Skeletal muscle satellite cell (primary cell): ENCODE measurements around the gene TMEM138.

Experiments
- H3K27me3 ChIP-seq: 2 replicates; pipeline ENCODE4 v1.7.0; 2013; ENCODE audit warnings: low read length; ENCODE audit not compliant: control insufficient read depth, insufficient read depth
- H3K36me3 ChIP-seq: 2 replicates; pipeline ENCODE4 v1.7.0; 2013; ENCODE audit warnings: mild to moderate bottlenecking, control low read depth, low read length; ENCODE audit not compliant: insufficient read depth
- H3K4me1 ChIP-seq: 2 replicates; pipeline ENCODE4 v1.7.0; 2013; ENCODE audit warnings: low read length; ENCODE audit not compliant: control insufficient read depth, insufficient read depth
- H3K4me2 ChIP-seq: 2 replicates; pipeline ENCODE4 v1.7.0; 2013; ENCODE audit warnings: mild to moderate bottlenecking, low read length
- H3K4me3 ChIP-seq: 2 replicates; pipeline ENCODE4 v1.7.0; 2013; ENCODE audit warnings: low read length
- H3K9ac ChIP-seq: 2 replicates; pipeline ENCODE4 v1.7.0; 2013; ENCODE audit warnings: mild to moderate bottlenecking, low read depth, low read length, moderate library complexity
- H3K9me3 ChIP-seq: replicated peaks from 2 replicates; pipeline ENCODE4 v1.7.0; 2013; ENCODE audit warnings: mild to moderate bottlenecking, control low read depth, low read length

The TMEM138 gene

DNA sequence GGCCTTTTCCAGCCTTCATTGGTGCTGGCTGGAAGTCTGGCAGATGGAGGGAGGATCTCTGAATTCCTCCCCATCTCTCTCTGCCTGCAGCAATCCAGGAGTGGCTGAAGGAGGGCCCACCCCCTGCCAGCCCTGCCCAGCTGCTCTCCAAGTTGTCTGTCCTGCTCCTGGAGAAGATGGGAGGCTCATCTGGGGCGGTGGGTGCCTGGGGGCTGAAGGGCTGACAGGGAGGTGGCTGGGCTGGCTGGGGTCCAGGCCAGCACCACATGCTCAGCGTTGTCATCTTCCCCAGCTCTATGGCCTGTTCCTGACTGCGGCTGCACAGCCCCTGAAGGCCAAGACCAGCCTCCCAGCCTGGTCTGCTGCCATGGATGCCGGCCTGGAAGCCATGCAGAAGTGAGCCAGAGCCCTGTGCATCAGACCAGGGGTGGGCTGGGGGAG, 17.0 kb upstream of the TMEM138 start:
- no peak overlapping the region for H3K4me3 ChIP-seq
- H3K4me1 ChIP-seq: peaks cover 2% of the 10 kb centered on the region
- H3K36me3 ChIP-seq: peaks cover 36% of the 10 kb centered on the region
- H3K4me2 ChIP-seq: no peak overlapping the region
- no peak overlapping the region for H3K9ac ChIP-seq
- H3K27me3 ChIP-seq: no peaks in the 10 kb centered on the region
- no peaks in the 10 kb centered on the region for H3K9me3 ChIP-seq

DNA sequence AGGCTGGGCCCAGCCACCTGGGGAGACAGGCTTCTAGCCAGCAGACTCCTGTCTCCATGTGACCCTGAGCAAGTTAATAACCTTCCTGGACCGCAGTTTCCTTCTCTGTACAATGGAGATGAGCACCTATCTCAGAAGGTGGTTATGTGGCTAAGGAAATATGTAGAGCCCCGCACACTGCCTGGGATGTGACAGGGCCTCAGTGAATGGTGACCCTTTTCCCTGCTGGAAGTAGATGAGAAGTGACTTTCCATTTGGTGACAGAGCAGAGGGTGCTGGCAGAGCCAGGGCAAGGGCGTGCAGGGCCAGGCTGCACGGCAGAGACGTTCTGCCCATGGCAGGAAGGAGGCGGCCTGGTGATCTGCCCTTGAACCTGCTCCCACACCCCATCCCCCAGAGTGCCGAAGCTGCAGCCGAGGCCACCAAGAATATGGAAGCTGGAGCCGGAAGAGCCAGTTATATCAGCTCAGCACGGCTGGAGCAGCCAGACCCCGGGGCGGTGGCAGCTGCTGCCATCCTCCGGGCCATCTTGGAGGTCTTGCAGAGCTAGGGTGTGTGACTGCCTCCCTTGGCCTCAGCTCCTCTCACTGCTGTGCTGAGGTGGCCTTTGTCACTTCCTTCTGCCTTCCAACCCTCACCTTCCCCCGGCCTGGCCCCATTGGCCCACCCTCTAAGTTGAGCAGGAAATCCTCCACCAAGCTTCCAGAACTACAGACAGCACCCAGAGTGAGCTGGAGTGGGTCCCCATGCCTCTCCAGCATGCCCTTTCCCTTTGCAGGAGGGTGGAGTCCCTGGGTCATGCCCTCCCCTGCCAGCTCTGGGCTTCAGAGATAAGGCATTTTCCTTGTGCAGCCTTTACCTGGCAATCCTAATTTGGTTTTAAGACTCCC, 16.0 kb upstream of the TMEM138 start:
- Histone ChIP-seq H3K36me3 (peaks cover 44% of the 10 kb centered on the region), H3K4me2 (no peak overlapping the region), H3K4me1 (peaks cover 2% of the 10 kb centered on the region), H3K9me3 (no peaks in the 10 kb centered on the region), H3K27me3 (no peaks in the 10 kb centered on the region), H3K9ac (no peak overlapping the region), H3K4me3 (no peak overlapping the region)

DNA sequence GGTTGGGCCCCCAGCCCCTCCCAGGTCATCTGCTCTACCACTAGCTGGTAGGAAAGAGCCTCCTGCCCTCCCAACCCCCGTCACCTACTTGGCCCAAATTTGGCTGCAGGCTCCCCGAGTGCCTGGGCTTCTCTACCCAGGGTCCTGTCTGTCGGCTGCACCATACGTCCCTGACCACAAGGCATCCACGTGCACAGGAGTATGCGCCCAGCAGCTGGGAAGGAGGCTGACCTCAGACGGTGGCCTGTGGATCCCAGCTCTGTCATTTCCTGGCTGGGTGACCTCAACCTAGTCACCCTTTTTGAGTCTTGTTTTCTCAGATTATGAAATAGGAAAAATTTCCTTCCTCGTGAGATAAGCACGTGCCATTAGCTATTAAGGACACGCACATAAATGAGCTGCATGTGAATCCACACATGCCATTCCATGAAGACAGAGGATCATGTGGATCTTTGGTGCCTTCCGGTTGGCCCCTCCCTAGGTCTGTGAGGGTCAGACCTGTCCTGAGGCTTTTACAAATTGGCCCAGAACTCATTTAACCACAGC, 14.2 kb upstream of the TMEM138 start:
- peaks cover 49% of the 10 kb centered on the region for H3K36me3 ChIP-seq
- no peaks in the 10 kb centered on the region for H3K27me3 ChIP-seq
- no peak overlapping the region for H3K4me3 ChIP-seq
- H3K9ac ChIP-seq: no peak overlapping the region
- no peaks in the 10 kb centered on the region for H3K9me3 ChIP-seq
- H3K4me2 ChIP-seq: no peak overlapping the region
- peaks cover 2% of the 10 kb centered on the region for H3K4me1 ChIP-seq

DNA sequence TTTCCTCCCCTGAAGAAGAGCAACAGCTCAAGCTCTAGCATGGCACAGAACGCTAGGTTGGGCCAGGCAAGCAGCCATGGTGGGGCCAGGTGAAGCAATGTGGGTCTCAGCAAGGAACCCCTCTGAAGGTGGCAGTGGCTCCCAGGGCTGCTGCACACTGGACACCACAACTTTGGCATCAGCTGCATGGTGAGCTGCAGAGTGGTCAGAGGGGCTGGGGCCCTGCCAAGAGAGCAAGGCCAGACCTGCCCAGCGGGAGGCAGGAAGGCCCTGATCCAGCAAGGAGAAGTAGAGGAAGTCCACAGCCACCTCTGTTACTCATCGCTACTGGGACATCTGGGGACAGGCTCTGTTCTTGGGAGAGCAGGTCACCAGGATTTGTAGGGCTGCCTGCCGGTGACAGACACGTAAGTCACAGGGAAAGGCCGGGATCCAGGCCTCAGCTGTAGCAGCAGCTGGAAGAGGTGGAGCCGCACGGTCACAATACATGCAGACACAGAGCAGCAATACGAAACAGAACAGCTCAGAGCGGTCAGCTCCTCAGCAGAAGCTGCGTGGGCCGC, 12.9 kb upstream of the TMEM138 start:
- H3K36me3 ChIP-seq: peaks cover 56% of the 10 kb centered on the region
- no peak overlapping the region for H3K9ac ChIP-seq

DNA sequence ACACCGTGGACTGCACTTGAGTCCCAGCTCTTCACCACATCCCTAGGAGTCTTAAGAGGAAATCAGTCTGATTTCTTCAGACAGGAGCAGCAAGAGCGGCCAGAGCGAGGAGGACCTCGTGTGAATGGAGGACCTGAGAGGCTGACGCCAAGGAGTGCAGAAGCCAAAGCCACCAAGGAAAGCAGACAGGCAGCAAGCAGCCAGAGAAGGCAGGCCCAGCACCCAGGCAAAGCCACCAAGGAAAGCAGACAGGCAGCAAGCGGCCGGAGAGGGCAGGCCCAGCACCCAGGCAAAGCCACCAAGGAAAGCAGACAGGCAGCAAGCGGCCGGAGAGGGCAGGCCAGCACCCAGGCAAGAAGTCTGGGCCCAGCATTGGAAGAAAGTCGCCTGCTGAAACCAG, 12.3 kb upstream of the TMEM138 start:
- Histone ChIP-seq H3K27me3 (no peaks in the 10 kb centered on the region), H3K4me1 (peaks cover 2% of the 10 kb centered on the region), H3K9me3 (no peaks in the 10 kb centered on the region), H3K4me3 (no peak overlapping the region), H3K9ac (no peak overlapping the region), H3K36me3 (peaks cover 56% of the 10 kb centered on the region), H3K4me2 (no peak overlapping the region)

More for the DNA sequence above, 12.9 kb upstream of the TMEM138 start:
- H3K27me3 ChIP-seq: no peaks in the 10 kb centered on the region
- no peaks in the 10 kb centered on the region for H3K9me3 ChIP-seq
- H3K4me3 ChIP-seq: no peak overlapping the region
- H3K4me1 ChIP-seq: peaks cover 2% of the 10 kb centered on the region
- H3K4me2 ChIP-seq: no peak overlapping the region

DNA sequence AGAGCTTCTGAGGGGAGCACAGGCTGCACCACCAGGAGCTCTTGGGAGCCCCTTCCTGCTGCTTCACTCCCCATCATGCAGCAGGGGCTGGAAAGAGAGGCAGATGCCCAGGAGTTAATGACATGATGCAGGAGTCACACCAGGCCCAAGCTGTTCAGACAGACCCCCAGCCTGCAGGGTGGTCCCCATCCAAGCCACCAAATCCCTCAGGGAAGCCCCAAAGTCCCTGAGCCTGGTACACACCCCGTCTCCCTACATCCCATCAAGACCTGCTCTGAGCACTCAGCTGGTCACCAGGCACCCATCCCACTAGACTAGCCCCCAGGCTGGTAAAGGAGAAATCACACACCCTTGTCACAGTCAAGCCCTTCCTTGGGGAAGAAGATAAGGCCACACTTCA, 11.8 kb upstream of the TMEM138 start:
- H3K4me1 ChIP-seq: peaks cover 2% of the 10 kb centered on the region

GRCh38 chr11:61350803-61351202, 11.4 kb upstream of the TMEM138 start:
- peaks cover 53% of the 10 kb centered on the region for H3K36me3 ChIP-seq
- no peak overlapping the region for H3K9ac ChIP-seq
- H3K4me3 ChIP-seq: no peak overlapping the region
- H3K4me1 ChIP-seq: peaks cover 2% of the 10 kb centered on the region
- no peaks in the 10 kb centered on the region for H3K27me3 ChIP-seq
- no peaks in the 10 kb centered on the region for H3K9me3 ChIP-seq
- H3K4me2 ChIP-seq: no peak overlapping the region

More for the DNA sequence above, 11.8 kb upstream of the TMEM138 start:
- H3K9me3 ChIP-seq: no peaks in the 10 kb centered on the region
- peaks cover 56% of the 10 kb centered on the region for H3K36me3 ChIP-seq
- H3K4me2 ChIP-seq: no peak overlapping the region
- H3K4me3 ChIP-seq: no peak overlapping the region
- no peak overlapping the region for H3K9ac ChIP-seq
- no peaks in the 10 kb centered on the region for H3K27me3 ChIP-seq

GRCh38 chr11:61352038-61352437, 10.1 kb upstream of the TMEM138 start:
- no peaks in the 10 kb centered on the region for H3K9me3 ChIP-seq
- no peak overlapping the region for H3K9ac ChIP-seq
- H3K4me2 ChIP-seq: no peak overlapping the region
- H3K4me3 ChIP-seq: no peak overlapping the region
- H3K36me3 ChIP-seq: peaks cover 51% of the 10 kb centered on the region
- H3K27me3 ChIP-seq: no peaks in the 10 kb centered on the region
- peaks cover 2% of the 10 kb centered on the region for H3K4me1 ChIP-seq

DNA sequence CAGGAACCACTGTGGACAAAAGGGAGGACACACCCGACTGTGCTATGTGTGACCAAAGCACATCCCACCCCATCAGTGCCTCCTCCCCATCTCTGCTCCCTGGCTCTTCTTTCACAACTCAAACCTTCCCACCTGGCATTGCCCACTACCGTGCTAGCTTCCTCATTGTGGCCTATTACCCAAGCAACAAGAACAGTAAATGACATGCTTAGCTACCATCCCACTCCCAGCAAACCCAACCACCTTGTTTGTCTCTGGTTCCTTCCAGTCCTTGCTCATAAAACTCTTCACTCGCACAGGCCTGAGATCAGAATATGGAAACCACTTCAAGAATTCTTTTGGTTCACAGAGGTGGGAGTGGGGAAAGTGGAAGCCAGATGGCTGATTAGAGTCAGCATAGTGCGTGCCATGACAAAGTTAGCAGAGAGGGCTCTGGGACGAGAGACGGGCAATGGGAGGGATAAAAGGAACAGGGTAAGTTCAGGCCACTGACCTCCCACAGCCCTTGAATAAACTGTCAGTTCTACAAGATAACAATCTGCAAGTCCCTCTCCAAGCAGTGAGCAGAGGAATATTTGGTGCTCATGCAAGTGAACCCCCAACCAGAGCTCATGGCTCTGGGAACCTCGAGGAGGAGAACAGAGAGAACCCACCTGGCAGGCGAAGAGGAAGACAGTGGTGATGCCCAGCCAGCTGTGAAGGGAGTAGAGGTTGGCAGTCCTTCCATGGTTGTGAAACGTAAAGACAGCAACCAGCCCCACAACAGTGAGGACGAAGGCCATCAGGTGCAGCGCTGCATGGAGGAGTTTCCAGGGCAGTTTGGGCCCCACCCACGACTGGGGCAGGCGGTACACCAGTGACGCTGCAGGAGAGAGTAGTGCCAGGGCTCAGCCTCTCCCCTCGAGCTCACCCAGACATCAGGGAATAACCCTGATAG, 8.8 kb upstream of the TMEM138 start:
- Histone ChIP-seq H3K4me3 (no peak overlapping the region), H3K9ac (no peak overlapping the region), H3K4me2 (no peak overlapping the region), H3K4me1 (no peaks in the 10 kb centered on the region), H3K36me3 (peaks cover 46% of the 10 kb centered on the region), H3K9me3 (no peaks in the 10 kb centered on the region), H3K27me3 (no peaks in the 10 kb centered on the region)

DNA sequence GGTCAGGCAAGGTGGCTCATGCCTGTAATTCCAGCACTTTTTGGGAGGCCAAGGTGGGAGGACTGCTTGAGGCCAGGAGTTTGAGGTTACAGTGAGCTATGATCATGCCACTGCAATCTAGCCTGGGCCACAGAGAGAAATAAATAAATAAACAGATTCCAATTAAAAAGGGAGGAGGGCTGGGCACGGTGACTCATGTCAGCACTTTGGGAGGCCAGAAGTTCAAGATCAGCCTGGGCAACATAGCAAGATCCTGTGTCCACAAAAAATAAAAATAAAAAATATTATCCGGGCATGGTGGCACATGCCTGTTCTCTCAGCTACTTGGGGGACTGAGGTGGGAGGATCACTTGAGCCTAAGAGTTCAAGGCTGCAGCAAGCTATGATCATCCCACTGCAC, 8.0 kb upstream of the TMEM138 start:
- Histone ChIP-seq H3K36me3 (peaks cover 38% of the 10 kb centered on the region), H3K4me2 (no peak overlapping the region), H3K4me1 (no peaks in the 10 kb centered on the region), H3K9me3 (no peaks in the 10 kb centered on the region), H3K4me3 (no peak overlapping the region), H3K9ac (no peak overlapping the region), H3K27me3 (no peaks in the 10 kb centered on the region)

GRCh38 chr11:61356706-61357105, 5.5 kb upstream of the TMEM138 start:
- peaks cover 6% of the 10 kb centered on the region for H3K4me1 ChIP-seq
- no peak overlapping the region for H3K4me2 ChIP-seq
- H3K4me3 ChIP-seq: no peak overlapping the region
- no peaks in the 10 kb centered on the region for H3K27me3 ChIP-seq
- no peaks in the 10 kb centered on the region for H3K9me3 ChIP-seq
- no peak overlapping the region for H3K9ac ChIP-seq
- H3K36me3 ChIP-seq: peaks cover 20% of the 10 kb centered on the region
